OCI-LY7 (cell line): ENCODE results near the gene OMA1. TPM values are rescaled to one million over a fixed set of nuclear protein-coding genes. Genes with fewer than 3 reads are reported as not detected.

Experiments
- BruUV-seq: library from RNA; stranded (reverse); fragments of 400-500 nt; replicated peaks from 2 replicates; lab custom pipeline; 2021; lab: Mats Ljungman, UMichigan
- CTCF ChIA-PET: fragments of 300-600 bp; sonication (Branson Sonifier 250); formaldehyde crosslinking; loops from one replicate; lab custom pipeline; 2022; ENCODE audit warnings: antibody characterized with exemption; ENCODE audit not compliant: unreplicated experiment; lab: Charles Lee
- POLR2A ChIA-PET: fragments of 300-600 bp; sonication (Branson Sonifier 250); formaldehyde crosslinking; loops from one replicate; lab custom pipeline; 2022; ENCODE audit warnings: antibody characterized with exemption; lab: Charles Lee
- DNase-seq: peaks from one replicate; pipeline ENCODE4 v3.0.0-alpha.2; 2015; ENCODE audit warnings: low spot score
- H2AFZ ChIP-seq: fragments of 200-600 bp; sonication (generic), shearing (Covaris generic); 2 replicates; pipeline ENCODE4 v1.6.1; 2014; ENCODE audit warnings: mild to moderate bottlenecking, antibody characterized with exemption, low read length, moderate library complexity
- H3K27ac ChIP-seq: fragments of 200-600 bp; sonication (generic); 2 replicates; pipeline ENCODE4 v1.5.1; 2014; ENCODE audit warnings: mixed run types, low read depth, mild to moderate bottlenecking, moderate library complexity, low read length, inconsistent platforms; ENCODE audit not compliant: poor library complexity, severe bottlenecking
- H3K36me3 ChIP-seq: fragments of 200-600 bp; sonication (generic); 2 replicates; pipeline ENCODE4 v1.6.1; 2014; ENCODE audit warnings: mild to moderate bottlenecking, antibody characterized with exemption, low read length, moderate library complexity, mixed read lengths; ENCODE audit not compliant: insufficient read depth
- H3K4me1 ChIP-seq: fragments of 200-600 bp; sonication (generic); 2 replicates; pipeline ENCODE4 v1.5.1; 2014; ENCODE audit warnings: mild to moderate bottlenecking, low read length; ENCODE audit not compliant: insufficient read depth, poor library complexity, severe bottlenecking
- H3K4me2 ChIP-seq: fragments of 200-600 bp; sonication (generic); 2 replicates; pipeline ENCODE4 v1.6.1; 2014; ENCODE audit warnings: mild to moderate bottlenecking, low read length
- H3K4me3 ChIP-seq: fragments of 200-600 bp; sonication (generic); 2 replicates; pipeline ENCODE4 v1.5.1; 2014; ENCODE audit warnings: mild to moderate bottlenecking, low read depth, low read length; ENCODE audit not compliant: poor library complexity, severe bottlenecking
- H3K79me2 ChIP-seq: fragments of 200-600 bp; sonication (generic); 2 replicates; pipeline ENCODE4 v1.6.1; 2016; ENCODE audit warnings: low read depth, mild to moderate bottlenecking, low read length, moderate library complexity, mixed read lengths; ENCODE audit not compliant: insufficient read depth
- H3K9me2 ChIP-seq: fragments of 200-600 bp; sonication (generic); 2 replicates; pipeline ENCODE4 v1.6.1; 2016; ENCODE audit warnings: mild to moderate bottlenecking, low read length, mixed read lengths; ENCODE audit not compliant: insufficient read depth
- H3K9me3 ChIP-seq: fragments of 200-600 bp; sonication (generic); 2 replicates; pipeline ENCODE4 v1.6.1; 2014; ENCODE audit warnings: mild to moderate bottlenecking, mixed run types, low read length, mixed read lengths
- H4K20me1 ChIP-seq: fragments of 200-600 bp; sonication (generic); 2 replicates; pipeline ENCODE4 v1.6.1; 2014; ENCODE audit warnings: mild to moderate bottlenecking, antibody characterized with exemption, low read length, moderate library complexity, mixed read lengths; ENCODE audit not compliant: insufficient read depth
- EZH2phosphoT487 ChIP-seq: fragments of 200-600 bp; sonication (generic); IDR thresholded peaks from 2 replicates; pipeline ENCODE4 v1.6.1; 2018; ENCODE audit warnings: low read depth, borderline replicate concordance, mild to moderate bottlenecking, mixed run types, antibody characterized with exemption, low read length, moderate library complexity, mixed read lengths
- intact Hi-C: fragments of 100-400 bp; cut with micrococcal nuclease; formaldehyde crosslinking; loops from one replicate; pipeline ENCODE4 v1.10.0; 2022; ENCODE audit not compliant: unreplicated experiment
- total RNA-seq, 2 experiments: library from RNA; depleted of rRNA in 1 of 2; stranded (reverse); fragments of >200 nt in 1 of 2; shearing (Covaris generic) in 1 of 2; gene quantifications; 2 replicates each; pipeline ENCODE4 v1.2.3, GENCODE V29; 2014 to 2022
- TF ChIP-seq, protein P1 (sequence below): fragments of 200-600 bp; sonication (generic); conservative IDR thresholded peaks from 2 replicates; pipeline ENCODE4 v1.5.1; 2014; ENCODE audit warnings: mild to moderate bottlenecking, antibody characterized with exemption, low read length, moderate library complexity, mixed read lengths

The OMA1 gene
- total RNA-seq, 2 experiments from 2014 or later = 35.9 to 38.5 TPM

DNA sequence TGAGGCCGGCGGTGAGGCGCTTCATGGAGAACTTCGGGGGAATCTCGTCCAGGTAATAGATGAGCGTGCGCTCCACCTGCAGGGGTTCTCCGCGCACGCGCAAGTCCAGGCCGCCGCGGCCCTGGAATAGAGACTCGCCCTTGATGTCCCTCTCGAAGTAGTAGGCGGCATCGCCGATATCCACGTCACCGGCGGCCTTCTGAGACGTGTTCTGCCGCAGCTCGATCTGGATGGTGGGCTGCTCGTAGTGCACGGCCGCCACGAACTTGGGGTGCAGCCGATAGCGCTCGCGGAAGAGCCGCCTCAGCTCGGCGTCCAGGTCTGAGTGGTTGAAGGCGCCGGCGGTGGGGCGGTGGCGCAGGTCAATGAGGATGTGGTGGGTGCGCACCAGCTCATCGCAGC, 29.8 kb upstream of the OMA1 start:
- no peak overlapping the region for H3K4me3 ChIP-seq
- no peaks in the 10 kb centered on the region for H3K9me2 ChIP-seq
- H3K4me1 ChIP-seq = no peaks in the 10 kb centered on the region
- ChIA-PET CTCF (no interaction called here), POLR2A (no interaction called here)
- no peak for DNase-seq
- no peak overlapping the region for H2AFZ ChIP-seq
- intact Hi-C loops = no loop called here
- no peak overlapping the region for H3K4me2 ChIP-seq
- H4K20me1 ChIP-seq = no peaks in the 10 kb centered on the region
- TF ChIP-seq EZH2phosphoT487 = no peak
- TF ChIP-seq, protein P1, sequence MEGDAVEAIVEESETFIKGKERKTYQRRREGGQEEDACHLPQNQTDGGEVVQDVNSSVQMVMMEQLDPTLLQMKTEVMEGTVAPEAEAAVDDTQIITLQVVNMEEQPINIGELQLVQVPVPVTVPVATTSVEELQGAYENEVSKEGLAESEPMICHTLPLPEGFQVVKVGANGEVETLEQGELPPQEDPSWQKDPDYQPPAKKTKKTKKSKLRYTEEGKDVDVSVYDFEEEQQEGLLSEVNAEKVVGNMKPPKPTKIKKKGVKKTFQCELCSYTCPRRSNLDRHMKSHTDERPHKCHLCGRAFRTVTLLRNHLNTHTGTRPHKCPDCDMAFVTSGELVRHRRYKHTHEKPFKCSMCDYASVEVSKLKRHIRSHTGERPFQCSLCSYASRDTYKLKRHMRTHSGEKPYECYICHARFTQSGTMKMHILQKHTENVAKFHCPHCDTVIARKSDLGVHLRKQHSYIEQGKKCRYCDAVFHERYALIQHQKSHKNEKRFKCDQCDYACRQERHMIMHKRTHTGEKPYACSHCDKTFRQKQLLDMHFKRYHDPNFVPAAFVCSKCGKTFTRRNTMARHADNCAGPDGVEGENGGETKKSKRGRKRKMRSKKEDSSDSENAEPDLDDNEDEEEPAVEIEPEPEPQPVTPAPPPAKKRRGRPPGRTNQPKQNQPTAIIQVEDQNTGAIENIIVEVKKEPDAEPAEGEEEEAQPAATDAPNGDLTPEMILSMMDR = no peak
- no TSS peak for BruUV-seq
- no peaks in the 10 kb centered on the region for H3K79me2 ChIP-seq
- no peak overlapping the region for H3K27ac ChIP-seq
- no peaks in the 10 kb centered on the region for H3K9me3 ChIP-seq
- H3K36me3 ChIP-seq = no peaks in the 10 kb centered on the region

DNA sequence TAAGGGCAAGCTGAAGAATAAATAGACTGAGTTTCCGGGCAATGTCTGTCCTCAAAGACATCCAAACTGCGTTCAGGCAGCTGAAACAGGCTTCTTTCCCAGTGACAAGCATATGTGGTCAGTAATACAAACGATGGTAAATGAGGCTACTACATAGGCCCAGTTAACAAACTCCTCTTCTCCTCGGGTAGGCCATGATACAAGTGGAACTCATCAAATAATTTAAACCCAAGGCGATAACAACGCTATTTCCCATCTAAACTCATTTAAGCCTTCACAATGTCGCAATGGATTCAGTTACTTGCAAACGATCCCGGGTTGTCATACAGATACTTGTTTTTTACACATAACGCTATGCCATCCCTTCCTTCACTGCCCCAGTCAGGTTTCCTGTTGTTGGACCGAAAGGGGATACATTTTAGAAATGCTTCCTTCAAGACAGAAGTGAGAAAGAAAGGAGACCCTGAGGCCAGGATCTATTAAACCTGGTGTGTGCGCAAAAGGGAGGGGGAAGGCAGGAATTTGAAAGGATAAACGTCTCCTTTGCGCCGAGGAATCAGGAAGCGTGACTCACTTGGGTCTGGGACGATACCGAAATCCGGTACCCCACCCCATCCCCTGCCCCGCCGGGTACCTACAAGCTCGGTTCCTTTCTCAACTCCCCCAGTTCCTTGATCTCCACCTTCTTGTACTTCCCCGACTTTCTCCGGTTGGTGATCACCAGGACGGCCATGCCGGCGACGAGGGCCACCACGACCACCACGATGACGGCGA, 29.2 kb upstream of the OMA1 start:
- Histone ChIP-seq H3K27ac (no peak overlapping the region), H2AFZ (no peak overlapping the region), H3K4me1 (no peaks in the 10 kb centered on the region), H3K9me3 (no peaks in the 10 kb centered on the region), H3K4me3 (no peak overlapping the region), H3K79me2 (no peaks in the 10 kb centered on the region), H3K9me2 (no peaks in the 10 kb centered on the region), H4K20me1 (no peaks in the 10 kb centered on the region), H3K36me3 (no peaks in the 10 kb centered on the region), H3K4me2 (no peak overlapping the region)
- BruUV-seq = no TSS peak
- ChIA-PET POLR2A (no interaction called here), CTCF (no interaction called here)
- no peak for DNase-seq
- no peak for TF ChIP-seq EZH2phosphoT487
- TF ChIP-seq, protein P1 = no peak
- intact Hi-C loops = no loop called here

DNA sequence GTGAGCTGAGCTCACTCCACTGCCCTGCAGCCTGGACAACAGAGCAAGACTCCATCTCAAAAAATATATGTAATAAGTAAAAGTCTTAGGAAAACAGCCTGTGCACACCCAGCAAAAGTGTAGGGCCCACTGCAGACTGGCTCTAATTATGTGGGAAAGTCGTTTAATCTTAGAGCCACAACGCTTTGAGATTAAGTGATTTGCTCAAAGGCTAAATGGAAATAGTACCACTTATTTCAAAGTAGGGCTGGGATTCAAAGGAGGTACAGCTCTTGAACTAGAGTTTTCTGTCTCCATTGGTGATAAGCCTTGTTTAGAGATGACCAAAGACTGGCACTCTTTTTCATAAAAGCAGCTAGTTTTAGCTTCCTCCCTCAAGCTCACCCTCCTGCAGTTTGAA, 28.3 kb upstream of the OMA1 start:
- intact Hi-C loops = no loop called here
- no TSS peak for BruUV-seq
- H3K4me2 ChIP-seq = no peak overlapping the region
- no peaks in the 10 kb centered on the region for H3K9me3 ChIP-seq
- no peak overlapping the region for H2AFZ ChIP-seq
- CTCF ChIA-PET = no interaction called here
- no peaks in the 10 kb centered on the region for H3K36me3 ChIP-seq
- TF ChIP-seq, protein P1 = no peak
- no peak for TF ChIP-seq EZH2phosphoT487
- POLR2A ChIA-PET = no interaction called here
- H3K9me2 ChIP-seq = no peaks in the 10 kb centered on the region
- no peak overlapping the region for H3K27ac ChIP-seq
- DNase-seq = no peak
- H3K4me1 ChIP-seq = no peaks in the 10 kb centered on the region
- H3K4me3 ChIP-seq = no peak overlapping the region
- no peaks in the 10 kb centered on the region for H4K20me1 ChIP-seq
- H3K79me2 ChIP-seq = no peaks in the 10 kb centered on the region
